ENCODE data around the gene DNAAF5.
"Not testable (repeated sequence)": the region's sequence is repeated elsewhere in the genome, so short reads cannot be mapped to it uniquely, and the experiment has no call there.

The DNAAF5 gene

GRCh38 chr7:730501-731439 lies 4.3 kb downstream of the DNAAF5 start:
- DNase-seq: no peak

- no peak for DNase-seq
Observed at GRCh38 chr7:731440-732085, 5.1 kb downstream of the DNAAF5 start.

- no peak for DNase-seq
Observed at GRCh38 chr7:732094-732541, 5.6 kb downstream of the DNAAF5 start.

GRCh38 chr7:732556-732955 lies 6.1 kb downstream of the DNAAF5 start:
- no peak for DNase-seq

GRCh38 chr7:734214-734613 lies 7.7 kb downstream of the DNAAF5 start:
- no peak for DNase-seq

- DNase-seq: no peak
Observed at GRCh38 chr7:734808-735207, 8.3 kb downstream of the DNAAF5 start.

GRCh38 chr7:738241-738640 lies 11.7 kb downstream of the DNAAF5 start:
- DNase-seq: no peak

- DNase-seq: no peak
Observed at GRCh38 chr7:738723-739454, 12.4 kb downstream of the DNAAF5 start.

GRCh38 chr7:739455-739982 lies 13.0 kb downstream of the DNAAF5 start:
- no peak for DNase-seq

GRCh38 chr7:739983-740942 lies 13.8 kb downstream of the DNAAF5 start:
- no peak for DNase-seq

GRCh38 chr7:741191-741671 lies 14.7 kb downstream of the DNAAF5 start:
- no peak for DNase-seq

GRCh38 chr7:741850-742249 lies 15.4 kb downstream of the DNAAF5 start:
- no peak for DNase-seq

GRCh38 chr7:742791-743190 lies 16.3 kb downstream of the DNAAF5 start:
- no peak for DNase-seq

- not testable (repeated sequence) for DNase-seq
Observed at GRCh38 chr7:743341-744127, 17.0 kb downstream of the DNAAF5 start.

GRCh38 chr7:744128-744520 lies 17.6 kb downstream of the DNAAF5 start:
- DNase-seq: not testable (repeated sequence)

GRCh38 chr7:744854-745430 lies 18.4 kb downstream of the DNAAF5 start:
- no peak for DNase-seq

- no peak for DNase-seq
Observed at GRCh38 chr7:745431-746154, 19.1 kb downstream of the DNAAF5 start.

- no peak for DNase-seq
Observed at GRCh38 chr7:746155-747061, 19.9 kb downstream of the DNAAF5 start.

GRCh38 chr7:747186-747585 lies 20.7 kb downstream of the DNAAF5 start:
- DNase-seq: no peak

Measured in activated CD4-positive, CD25-positive, alpha-beta regulatory T cell treated with anti-CD3 and anti-CD28 coated beads, Interleukin-2, amount 50 U/mL, for 72 hours (primary cell).